OCI-LY7 (cell line): ENCODE results near the gene MYO1B.

Experiments
- CTCF ChIP-seq: fragments of 200-600 bp; sonication (generic); conservative IDR thresholded peaks from 2 replicates; pipeline ENCODE4 v1.5.1; 2014; ENCODE audit warnings: mild to moderate bottlenecking, antibody characterized with exemption, low read length, moderate library complexity, mixed read lengths
- EZH2phosphoT487 ChIP-seq: fragments of 200-600 bp; sonication (generic); IDR thresholded peaks from 2 replicates; pipeline ENCODE4 v1.6.1; 2018; ENCODE audit warnings: low read depth, borderline replicate concordance, mild to moderate bottlenecking, mixed run types, antibody characterized with exemption, low read length, moderate library complexity, mixed read lengths

GRCh38 chr2:191304939-191305875, 60.0 kb downstream of the MYO1B start:
- TF ChIP-seq EZH2phosphoT487 (no peak), CTCF (no peak)
